Measurements from ENCODE around the gene NPHS1.

Gene NPHS1

GRCh38 chr19:35786299-35787160, 65.8 kb downstream of the NPHS1 start:
- DNase-seq: no peak

- no peak for DNase-seq
Measured at GRCh38 chr19:35785339-35785627, 67.0 kb downstream of the NPHS1 start.

- no peak for DNase-seq
Measured at GRCh38 chr19:35784503-35785338, 67.6 kb downstream of the NPHS1 start.

GRCh38 chr19:35783469-35784434, 68.6 kb downstream of the NPHS1 start:
- no peak for DNase-seq

- no peak for DNase-seq
Measured at GRCh38 chr19:35782589-35782988, 69.7 kb downstream of the NPHS1 start.

- DNase-seq: no peak
Measured at GRCh38 chr19:35781650-35782049, 70.7 kb downstream of the NPHS1 start.

GRCh38 chr19:35780717-35781116, 71.6 kb downstream of the NPHS1 start:
- no peak for DNase-seq

- no peak for DNase-seq
Measured at GRCh38 chr19:35780058-35780457, 72.2 kb downstream of the NPHS1 start.

GRCh38 chr19:35779033-35779432, 73.3 kb downstream of the NPHS1 start:
- no peak for DNase-seq

- DNase-seq: no peak
Measured at GRCh38 chr19:35777961-35778360, 74.3 kb downstream of the NPHS1 start.

- no peak for DNase-seq
Measured at GRCh38 chr19:35777086-35777841, 75.0 kb downstream of the NPHS1 start.

GRCh38 chr19:35776102-35776788, 76.1 kb downstream of the NPHS1 start:
- no peak for DNase-seq

All from KG1 (cell line).